HG03139 (cell line): ENCODE data around the gene EEF2.

Source experiments
- ATAC-seq: cut with Tn5 transposase; IDR thresholded peaks from one replicate; pipeline ENCODE4 v1.9.1; 2021; ENCODE audit not compliant: unreplicated experiment

The EEF2 gene

DNA sequence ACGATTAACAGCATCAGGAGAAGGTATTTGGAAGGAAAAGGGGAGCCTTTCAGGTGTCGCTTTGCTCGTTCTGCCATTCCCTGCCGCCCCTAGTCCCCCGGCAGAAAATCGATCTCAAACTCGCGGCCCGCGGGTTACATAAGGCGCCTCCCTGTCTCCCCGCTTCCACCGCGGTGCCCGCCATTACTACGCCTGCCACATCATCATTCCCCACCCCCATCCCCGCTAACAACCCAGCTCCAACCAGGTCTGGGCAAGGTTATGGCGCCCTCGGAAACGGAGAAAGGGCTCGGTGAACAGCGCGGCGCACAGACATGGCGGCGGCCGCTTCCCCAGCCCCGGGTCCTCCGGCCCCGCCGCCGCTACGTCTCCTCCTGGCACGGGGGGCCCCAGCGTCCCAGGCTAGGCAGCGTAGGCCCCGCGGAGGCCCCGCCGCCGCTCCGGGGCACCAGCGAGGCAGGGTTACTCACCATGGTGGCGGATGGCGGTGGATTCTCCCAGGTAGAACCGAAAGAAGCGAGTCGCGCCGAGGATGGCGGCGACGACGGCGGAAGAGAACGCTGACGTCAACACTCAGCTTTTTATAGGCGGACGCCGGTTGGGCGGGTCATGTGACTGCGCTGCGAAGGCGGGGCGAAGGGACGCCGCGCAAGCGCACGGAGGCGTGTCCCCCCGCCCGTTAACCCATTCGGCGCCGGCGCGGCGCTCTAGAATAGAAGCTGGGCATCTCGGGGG lies at the start of gene EEF2:
TSS of gene EEF2 (minus strand) at position 556 of the 735 bp plus-strand sequence. CDS start at position 473, 83 bp downstream.
- ATAC-seq: no peak

DNA sequence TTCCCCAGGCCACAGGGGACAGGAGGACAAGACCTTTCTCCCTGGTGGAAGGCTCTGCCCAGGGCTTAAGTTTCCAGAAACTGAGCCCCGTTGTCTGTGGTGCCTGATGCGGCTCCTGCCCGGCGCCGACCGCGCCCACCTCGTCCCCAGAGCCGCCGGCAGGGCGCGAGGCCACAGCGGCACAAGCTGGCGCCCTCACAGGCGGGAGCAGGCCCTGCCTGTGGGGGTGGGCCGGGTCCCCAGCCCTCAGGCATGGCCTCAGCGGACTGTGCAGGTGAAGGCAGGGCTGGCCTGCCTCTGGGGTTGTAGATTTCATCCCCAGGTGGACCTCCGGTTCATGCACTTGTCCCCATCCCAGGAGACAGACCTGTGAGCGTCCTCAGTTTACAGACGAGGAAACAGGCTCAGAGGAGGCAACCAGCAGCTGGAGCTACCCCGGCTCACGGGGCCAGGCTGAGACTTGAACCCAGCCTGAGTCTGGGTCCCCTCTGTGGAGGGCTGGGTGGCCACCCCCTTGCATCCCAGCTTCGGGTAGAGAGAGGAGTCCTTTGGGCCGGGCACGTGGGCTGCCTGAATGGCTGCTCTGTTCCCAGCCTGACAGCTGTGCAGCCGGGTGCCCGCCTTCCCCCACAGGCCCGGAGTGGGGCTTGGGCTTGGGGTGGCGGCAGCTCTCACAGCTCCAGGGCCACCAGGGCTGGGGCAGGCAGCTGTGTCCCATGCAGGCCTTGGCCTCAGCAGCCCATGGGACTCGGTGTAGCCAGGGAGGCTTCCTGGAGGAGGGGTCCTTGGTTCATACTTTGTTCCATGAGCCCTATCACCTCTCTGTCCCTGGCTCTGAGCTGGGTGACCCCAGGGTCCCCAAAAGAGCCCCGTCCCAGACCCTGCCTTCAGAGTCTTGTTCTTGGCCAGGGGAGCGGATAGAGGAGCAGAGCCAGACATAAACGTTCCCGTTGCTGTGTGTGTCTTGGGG lies 49.1 kb upstream of the EEF2 start:
- ATAC-seq: no peak

DNA sequence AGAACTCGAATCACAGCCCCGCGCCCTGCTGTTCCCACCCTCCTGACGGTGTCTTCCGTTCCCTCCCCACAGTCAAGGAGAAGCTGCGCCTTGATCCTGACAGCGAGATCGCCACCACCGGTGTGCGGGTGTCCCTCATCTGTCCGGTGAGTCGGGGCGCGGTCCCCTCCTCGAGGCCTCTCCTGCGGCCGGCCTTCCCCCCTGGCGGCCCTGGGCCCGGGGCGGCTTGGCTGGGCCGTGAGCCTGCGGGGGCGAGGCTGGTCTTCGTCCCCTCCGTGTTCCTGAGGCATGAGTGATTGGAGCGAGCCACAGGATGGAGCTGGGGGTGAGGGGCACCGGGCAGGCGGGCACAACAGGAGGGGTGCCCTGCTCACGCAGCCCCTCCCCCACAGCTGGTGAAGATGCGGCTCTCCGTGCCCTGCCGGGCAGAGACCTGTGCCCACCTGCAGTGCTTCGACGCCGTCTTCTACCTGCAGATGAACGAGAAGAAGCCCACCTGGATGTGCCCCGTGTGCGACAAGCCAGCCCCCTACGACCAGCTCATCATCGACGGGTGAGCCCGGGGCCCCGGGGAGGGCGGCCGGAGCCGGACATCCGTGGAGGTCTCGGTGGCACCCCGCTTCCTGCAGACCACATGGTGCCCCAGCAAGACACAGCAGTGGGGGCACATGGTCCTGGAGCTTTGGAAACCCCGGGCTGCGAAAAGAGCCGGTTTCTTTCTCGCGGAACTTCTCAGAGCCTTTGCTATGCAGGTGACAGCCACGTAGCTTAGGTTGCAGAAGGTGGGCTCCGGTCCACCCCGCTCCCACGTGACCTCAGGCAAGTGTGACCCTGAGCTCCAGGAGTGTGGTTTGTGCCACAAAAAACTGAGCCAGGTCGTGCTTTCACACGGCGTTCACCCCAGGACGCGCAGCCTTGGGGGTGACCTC lies 48.0 kb upstream of the EEF2 start:
- no peak for ATAC-seq

DNA sequence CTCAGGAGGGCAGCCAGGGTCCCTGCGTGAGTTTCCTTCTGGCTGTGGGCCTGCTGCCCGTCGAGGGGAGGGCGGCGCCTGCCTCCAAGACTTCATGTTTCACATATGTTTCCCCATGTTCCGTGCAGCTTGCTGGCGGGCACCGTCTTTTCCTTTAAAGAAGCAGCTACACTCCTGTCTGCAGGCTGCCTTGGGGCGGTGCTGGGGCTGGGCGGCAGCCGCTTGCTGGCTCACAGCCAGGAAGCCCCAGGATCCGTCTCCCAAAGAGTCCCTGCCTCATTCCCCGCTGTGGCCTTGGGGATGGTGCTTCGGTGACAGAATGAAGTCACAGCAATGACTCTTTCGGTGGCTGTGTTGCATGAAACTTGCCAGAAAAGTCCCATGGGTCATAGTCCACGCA lies 47.2 kb upstream of the EEF2 start:
- no peak for ATAC-seq

DNA sequence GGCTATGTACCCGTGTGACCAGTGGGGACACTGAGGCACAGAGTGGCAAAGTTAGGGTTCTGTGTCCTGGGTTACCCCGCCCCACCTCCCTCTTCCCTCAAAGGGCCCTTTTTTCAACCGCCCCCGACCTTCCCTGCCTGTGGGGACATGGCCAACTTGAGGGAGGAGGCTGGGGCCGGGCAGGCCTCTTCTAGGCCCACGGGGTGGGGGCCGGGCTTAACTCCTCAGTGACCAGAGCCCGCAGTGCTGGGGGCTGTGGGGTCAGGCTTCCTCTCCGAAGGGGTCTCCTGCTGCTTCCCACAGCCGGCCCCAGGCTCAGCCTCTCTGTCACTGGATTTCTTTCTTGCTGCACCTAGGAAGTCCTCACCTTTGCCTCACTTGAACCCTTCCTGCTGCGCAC lies 46.2 kb upstream of the EEF2 start:
- ATAC-seq: no peak

DNA sequence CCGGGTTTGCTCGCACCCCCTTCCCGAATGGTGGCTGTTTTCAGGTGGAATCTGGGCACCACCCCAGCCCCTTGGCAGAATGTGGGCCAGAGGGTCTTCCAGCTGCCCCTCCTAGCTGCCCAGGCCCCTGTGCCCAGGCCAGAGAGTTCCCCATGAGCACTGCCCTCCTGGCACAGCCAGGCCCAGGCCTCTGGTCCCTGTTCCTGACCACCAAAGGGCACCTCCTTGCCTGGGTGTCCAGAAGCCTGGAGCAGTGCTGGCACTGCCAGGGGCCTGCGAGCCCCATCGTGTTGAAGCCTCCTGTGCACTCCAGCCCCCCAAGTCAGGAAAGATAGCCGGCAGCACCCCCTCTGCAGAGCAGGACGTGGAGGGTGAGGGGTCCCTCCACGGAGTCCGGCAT lies 45.7 kb upstream of the EEF2 start:
- no peak for ATAC-seq

DNA sequence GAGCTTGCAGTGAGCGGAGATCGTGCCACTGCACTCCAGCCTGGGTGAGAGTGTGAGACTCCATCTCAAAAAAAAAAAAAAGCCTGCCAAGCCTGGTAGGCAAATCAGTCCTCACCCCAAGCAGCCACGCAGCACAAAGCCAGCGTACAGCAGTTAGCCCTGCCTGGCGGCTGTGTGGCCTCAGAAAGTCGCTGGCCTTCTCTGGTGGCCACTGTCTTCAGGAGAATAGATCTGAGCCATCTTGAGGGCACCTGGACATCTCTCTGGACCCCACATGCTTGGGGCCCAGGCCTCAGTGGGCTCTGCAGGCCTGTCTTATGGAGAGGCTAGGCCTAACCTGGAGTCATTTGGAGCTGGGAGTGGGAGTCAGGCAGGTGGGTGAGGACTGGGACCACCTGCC lies 45.3 kb upstream of the EEF2 start:
- no peak for ATAC-seq

DNA sequence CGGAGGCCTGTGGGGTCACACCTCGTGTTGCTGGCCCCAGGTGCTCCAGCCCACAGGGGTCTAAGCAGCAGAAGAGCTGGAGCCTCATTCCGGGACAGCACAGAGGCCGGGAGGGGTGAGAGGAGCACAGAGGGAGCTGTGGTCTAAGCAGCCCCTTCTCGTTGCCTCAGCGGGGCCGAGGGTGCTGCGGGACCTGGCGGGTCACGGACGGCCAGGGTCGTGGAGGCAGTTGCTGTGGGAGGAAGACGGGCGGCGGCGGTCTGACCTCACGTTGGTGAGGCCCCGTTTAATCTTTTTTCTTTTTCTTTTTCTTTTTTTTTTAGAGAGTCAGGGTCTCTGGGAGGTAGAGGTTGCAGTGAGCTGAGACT lies 44.0 kb upstream of the EEF2 start:
- no peak for ATAC-seq

DNA sequence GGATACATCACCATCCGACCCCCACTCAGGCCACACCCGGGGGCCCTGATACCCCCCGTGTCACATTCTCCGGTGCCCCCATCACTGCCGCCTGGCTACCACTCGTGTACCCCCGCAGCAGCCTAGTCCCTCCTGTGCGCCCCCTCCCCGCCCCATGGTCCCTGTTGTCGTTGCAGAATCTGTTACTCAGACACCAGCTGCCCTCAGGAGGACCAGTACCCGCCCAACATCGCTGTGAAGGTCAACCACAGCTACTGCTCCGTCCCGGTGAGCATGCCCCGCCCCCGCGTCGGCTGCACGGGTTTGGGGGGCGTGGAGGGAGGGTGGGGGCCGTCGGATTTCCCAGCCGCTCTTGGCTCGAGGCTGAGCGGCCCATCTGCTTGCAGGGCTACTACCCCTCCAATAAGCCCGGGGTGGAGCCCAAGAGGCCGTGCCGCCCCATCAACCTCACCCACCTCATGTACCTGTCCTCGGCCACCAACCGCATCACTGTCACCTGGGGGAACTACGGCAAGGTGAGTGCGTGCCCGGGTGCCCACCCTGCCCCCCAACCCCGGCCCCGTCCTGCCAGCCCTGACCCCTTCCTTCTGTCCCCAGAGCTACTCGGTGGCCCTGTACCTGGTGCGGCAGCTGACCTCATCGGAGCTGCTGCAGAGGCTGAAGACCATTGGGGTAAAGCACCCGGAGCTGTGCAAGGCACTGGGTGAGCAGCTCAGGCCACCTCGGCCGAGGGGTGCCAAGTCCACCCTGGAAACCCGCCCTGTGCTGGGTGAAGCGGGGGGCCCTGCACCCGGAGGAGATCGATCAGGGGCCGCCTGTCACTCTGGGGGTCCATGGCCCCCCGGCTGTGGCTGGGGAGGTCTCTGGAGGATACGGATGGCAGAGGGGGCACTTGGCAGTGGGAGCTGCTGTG lies 43.3 kb upstream of the EEF2 start:
- ATAC-seq: no peak

DNA sequence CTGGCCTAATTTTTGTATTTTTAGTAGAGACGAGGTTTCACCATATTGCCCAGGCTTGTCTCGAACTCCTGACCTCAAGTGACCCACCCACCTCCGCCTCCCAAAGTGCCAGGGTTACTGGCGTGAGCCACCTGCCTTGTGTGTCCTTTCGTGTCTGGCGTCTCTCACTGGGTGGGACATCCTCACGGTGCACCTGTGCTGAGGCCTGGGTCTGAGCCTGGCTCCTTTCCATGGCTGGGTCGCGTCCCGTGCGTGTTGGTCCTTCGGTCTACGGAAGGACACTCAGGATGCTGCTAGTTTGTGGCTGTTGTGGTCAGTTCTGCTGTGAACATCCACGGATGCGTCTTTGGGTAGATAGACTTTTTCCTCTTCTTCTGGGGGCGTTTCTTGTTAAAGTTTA lies 41.9 kb upstream of the EEF2 start:
- ATAC-seq: no peak

DNA sequence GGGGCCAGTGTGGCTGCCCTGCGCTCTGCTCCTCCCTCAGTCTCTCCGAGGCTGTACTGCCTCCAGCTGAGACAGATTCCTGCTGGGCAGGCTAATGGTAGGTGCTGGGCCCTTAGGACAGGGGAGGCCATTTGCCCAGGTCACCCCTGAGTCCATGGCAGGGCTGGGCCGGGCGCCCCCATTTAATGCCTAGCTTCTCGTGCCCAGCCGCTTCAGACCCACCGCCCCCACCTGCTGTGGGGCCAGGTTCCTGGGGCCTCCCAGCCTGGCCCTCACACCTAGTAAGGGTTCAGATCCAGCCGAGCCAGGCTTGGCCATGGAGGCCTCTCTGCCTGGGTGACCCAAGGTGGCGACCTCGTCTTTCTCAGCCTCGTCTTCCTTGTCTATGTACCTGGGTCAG lies 40.1 kb upstream of the EEF2 start:
- ATAC-seq: no peak

DNA sequence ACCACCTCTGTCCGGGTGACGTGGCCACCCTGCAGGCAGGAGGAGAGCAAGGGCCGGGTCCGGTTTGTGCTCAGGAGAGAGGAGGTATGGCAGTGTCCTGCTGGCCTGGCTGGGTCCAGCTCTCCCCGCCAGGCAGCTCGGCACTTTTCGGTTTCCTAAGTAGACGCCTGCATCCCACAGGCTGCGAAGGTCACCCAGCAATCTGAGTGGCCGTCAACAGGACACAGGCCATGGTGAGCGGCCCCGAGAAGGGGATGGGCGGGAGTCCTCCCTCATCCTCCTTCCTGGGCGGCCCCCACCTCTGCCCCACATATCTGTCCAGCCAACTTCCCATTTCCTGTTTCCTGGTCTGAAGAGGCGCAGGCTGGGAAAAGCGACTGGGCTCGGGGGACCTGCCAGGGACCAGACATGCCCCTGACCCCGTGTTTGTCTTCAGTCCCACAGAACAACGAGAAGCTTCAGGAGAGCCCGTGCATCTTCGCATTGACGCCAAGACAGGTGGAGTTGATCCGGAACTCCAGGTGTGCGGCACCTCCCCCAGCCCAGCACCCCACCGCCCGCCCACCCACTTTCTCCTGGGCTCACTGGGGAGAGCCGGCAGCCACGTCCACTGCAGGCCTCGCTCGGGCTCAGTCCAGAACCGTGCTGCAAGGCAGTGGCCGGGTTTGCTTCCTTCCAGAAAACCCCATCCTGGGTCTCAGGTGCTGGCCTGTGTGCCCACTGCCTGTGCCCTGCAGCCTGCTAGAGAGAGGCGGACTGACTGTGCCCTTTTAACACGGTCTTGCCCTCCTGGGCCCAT lies 38.5 kb upstream of the EEF2 start:
- no peak for ATAC-seq

DNA sequence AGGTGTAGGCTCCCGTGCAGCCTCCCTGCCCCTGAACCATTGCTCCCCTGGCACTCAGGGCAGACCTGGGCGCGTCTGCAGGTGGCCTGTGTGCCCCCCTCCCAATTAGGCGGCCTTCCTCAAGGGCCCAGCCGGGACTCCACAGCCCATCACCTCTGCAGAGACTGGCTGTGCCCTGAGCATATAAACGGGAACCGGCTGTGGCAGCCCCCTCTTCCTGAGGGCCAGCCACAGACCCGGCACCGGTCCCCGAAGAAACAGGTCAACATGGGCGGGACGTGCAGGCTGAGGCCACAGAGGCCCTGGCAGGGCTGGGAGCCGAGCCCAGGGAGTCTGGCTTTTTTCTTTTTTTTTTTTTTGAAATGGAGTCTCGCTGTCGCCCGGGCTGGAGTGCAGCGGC lies 34.3 kb upstream of the EEF2 start:
- no peak for ATAC-seq

DNA sequence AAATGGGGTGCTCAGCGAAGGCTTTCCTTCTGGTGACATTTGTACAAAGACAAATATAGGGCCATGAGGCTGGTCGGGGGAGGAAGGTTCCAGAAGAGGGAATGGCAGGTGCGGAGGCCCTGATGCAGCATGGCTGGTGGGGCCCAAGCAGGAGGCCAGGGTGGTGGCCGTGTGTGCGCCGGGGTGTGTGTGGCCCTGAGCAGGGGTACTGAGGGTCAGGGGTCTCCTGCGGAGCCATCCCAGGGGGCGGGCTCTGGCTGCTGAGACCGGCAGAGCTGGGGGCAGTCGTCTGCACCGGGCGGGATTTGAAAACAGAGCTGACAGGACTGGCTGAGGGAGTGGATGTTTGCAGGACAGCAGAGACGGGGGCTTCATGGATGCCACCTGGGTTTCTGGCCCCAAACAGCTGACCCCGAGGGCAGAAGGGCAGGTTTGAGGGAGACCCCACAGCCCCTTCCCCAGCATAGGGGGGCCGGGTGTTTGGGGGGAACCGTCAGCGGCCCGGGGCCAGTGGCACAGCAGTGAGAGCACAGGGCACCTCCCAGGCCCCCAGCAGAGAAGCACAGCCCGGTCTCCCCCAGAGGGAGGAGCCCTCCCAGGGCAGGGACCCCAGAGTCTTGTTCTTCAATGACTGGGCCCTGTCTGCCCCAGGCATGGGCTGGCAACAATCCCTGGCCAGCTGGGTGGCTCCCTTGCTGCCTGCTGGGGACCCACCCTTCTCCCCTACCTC lies 33.7 kb upstream of the EEF2 start:
- no peak for ATAC-seq

DNA sequence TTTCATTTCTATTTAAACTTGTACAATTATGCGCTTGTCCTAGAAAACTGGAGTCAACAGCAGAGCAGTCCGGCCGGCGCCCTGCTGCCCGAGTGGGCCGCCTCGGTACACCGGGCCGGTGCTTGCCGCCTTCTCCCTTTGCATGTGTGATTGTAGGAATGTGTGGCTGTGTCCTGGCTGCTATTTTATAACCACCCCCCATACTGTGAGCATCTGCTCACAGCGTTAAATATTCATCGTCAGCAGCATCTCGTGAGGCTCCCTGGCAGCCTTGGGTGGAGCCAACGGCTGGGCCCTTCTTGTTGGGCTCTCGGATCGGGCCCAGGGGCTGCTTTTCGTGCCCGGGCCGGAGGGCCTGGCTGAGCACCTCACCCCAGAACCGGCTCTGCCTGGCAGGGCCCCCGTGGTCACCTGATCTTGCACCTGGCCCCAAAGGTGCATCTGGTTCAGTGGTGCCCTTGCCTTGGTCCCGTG lies 32.9 kb upstream of the EEF2 start:
- ATAC-seq: no peak

DNA sequence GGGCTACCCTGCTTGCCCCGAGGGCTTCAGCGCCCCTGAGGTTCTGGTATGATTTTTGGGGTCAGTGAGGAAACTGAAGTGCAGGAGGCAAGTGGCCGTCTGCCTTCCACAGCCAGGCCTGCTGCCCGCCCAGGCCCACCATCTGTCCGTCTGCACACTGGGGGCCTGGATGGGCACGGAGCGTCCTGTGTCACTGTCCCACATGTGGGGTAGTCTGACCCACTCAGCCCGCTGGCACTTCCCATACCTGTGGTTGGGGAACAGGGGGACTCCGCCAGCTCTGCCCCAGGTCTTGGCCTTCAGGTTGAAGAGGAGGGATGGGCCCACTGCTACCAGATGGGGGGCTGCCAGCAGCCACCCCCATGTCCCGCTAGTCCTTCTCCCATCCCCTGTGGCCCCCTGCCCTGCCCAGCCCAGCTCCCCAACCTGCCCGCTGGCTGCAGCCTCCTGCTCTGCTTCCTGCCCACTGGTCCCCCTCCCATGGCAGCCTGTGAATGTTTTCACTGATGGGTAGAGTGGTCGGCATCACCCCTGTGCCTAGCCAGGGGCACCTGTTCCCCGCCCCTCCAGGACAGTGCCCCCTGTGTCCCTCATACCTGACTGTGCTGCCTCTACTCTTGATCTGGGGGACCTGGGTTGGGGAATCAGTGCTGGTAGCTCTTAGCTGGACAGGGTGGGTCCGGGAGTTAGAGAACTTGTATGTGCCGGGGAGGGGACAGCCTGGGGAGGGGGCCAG lies 31.8 kb upstream of the EEF2 start:
- ATAC-seq: no peak

DNA sequence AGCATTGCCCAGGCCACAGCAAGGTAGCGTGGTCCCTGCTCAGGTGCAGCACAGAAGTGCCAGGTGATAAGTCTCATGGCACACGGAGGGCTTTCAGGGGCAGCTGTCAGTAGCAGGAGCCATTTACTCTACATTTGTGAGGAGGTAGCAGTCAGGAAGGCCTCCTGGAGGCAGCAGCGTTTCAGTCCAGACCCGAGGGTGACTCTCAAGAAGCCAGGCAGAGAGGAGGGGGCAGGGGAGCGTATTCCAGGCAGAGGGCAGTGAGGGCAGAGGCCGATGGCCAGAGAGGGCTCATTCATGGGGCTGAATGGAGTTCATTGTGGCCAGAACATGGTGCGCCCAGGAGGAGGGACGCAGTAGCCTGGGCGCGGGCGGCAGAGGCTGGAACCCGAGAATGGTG lies 31.2 kb upstream of the EEF2 start:
- ATAC-seq: no peak
